GM18867 (cell line): ENCODE data around the gene KLHL35.
A peak's percentile ranks its signal among the peaks of the same experiment; 100 is the strongest.
"Not testable (repeated sequence)": the region's sequence is repeated elsewhere in the genome, so short reads cannot be mapped to it uniquely, and the experiment has no call there.

Experiments
- ATAC-seq: cut with Tn5 transposase; IDR thresholded peaks from one replicate; pipeline ENCODE4 v1.9.1; 2021; ENCODE audit warnings: mild to moderate bottlenecking, moderate library complexity; ENCODE audit not compliant: unreplicated experiment

Gene KLHL35

DNA sequence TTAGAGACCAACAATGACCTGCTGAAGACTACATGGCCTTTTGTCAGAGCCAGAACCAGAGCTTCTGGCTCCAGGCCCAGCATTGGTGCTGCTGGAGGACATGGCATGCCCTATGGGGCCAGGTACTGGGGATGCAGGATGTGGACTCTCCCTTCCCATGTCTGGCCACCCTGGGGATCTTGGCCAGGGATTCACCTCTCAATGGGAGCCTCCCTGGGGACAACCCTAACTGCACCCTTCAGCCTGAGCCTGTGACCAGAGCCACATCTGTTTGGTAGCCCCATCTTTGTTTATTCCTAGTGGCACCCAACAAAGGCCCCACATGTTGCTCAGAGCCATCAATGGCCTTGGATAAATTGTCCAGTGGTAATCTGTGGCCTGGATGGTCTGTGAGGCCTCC is 5.8 kb downstream of the KLHL35 start:
- ATAC-seq, result no peak

DNA sequence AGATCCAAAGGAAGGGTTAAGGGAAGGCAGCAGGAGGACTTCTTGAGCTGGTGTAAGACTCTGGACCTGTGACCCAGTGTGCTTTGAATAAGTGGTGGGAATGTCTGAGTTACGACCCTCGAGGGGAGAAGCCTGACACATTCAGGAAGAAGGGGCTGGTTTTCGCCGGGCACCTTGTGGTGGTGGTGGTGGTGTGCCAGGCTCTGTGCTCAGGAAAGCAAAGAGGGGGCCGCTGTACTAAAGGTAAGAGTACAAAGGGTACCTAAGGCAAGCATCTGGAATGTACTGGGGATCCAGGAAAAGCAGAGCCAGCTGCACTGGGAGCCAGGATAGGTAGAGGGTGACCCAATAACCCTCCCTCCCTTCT is 6.3 kb downstream of the KLHL35 start:
- ATAC-seq, result no peak

DNA sequence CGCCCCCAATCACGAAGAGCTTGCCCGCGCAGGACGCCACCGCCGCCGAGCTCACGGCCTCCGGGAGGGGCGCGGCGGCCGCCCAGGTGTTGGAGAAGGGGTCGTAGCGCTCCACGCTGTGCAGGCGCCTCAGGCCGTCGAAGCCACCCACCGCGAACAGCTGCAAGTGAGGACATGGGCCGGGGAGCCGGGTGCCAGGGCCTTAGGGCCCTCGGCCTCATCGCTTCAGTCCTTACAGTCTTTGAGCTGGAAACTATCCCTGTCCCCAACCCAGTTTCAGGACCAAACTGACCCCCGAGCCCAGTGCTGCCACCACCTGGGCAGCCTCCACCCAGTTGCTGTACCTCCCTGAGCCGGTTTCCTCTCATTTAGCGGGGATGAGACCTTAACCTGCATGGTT is 7.6 kb downstream of the KLHL35 start:
- ATAC-seq, result no peak

DNA sequence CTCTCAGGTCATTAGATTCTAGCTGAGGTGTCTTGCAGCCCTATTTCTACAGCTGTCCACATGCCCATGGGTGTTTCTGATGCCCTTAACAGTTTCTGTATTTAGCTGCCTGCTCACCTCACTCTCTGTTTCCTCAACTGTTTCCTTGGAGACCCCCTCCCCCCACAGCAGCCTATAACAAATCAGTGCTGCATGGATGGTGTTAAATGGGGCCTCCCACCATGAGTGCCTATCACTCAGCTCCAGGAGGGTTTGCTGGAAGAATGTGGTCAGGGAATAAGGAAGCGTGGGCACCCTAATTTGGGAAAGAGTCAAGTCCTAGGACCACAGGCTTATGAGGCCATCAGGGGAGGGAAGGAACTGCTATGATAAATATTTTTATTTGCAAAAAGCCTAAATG is 8.6 kb downstream of the KLHL35 start:
- ATAC-seq, result no peak

DNA sequence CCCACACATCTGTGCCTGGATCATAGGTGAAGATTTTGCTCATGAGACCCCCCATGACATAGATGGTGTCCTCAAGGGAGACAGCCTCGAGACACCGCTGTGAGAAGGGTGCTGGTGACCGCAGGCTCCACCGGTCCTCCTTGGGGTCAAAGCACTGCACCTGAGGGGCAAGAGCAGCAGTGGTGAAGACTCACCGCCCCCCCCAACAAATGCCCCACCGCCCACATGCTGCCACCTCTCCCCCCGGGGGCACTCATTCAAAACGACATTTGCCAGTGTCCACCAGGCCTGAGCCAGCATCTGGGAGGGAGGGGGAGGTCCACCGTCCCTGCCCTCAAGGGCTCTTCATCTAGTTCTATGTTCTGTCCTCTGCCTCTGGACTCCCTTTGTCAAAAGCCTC is 9.3 kb downstream of the KLHL35 start:
- no peak for ATAC-seq

DNA sequence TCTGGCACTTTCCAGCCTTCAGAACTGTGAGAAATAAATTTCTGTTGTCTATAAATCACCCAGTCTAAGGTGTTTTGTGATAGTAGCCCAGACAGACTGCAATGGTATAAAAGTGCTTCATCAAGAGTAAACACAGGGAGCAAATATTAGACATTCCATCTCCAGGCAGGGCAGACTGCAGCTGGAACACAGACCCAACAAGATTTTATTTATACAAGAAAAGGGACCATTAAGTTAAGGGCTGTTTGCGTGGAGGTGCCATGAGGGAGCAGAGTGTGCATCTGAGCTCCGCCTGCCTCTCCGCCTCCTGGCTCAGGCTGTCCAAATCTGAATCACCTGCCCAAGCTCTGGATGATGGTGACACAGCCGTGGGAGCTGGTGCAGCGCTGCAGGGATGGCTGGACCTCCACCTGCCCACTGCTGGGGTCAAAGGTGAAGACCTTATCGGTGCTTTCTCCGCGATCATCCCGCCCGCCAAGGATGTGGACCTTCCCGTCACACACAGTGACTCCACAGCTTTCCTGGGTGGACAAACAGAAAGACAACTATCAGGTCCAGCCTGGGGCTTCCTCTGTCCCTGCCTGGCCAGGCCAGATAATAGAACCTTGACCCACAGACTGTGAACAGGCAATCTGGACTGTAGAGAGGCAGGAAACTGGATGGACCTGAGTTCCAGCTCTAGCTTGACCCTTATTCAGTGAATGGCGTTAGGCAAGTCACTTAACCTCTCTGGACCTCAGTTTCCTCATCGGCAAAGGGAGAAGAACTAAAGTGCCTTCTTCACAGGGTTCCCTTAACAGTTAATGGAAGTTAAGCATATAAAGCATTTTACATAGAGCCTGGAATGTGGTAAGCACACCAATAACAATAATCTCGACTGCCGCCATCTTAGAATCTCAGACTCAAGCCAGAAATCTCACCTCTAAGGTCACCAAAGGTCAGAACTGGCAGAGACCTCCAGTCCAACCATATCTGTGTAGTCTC is 10.5 kb downstream of the KLHL35 start:
- no peak for ATAC-seq

DNA sequence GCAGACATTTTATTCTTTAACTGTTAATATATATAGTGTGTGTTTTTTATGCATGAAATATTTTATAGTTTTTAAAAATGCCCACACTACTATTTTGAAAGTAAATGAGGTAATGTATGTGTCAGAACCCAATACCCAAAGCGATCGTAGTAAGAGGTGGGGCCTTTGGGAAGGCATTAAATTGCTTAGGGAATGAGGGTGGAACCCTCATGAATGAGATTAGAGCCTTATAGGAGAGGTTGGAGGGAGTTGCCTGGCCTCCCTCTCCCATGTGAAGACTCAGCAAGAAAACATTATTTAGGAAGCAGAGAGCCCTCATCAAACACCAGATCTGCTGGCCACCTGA is 11.1 kb downstream of the KLHL35 start:
- ATAC-seq, result no peak

DNA sequence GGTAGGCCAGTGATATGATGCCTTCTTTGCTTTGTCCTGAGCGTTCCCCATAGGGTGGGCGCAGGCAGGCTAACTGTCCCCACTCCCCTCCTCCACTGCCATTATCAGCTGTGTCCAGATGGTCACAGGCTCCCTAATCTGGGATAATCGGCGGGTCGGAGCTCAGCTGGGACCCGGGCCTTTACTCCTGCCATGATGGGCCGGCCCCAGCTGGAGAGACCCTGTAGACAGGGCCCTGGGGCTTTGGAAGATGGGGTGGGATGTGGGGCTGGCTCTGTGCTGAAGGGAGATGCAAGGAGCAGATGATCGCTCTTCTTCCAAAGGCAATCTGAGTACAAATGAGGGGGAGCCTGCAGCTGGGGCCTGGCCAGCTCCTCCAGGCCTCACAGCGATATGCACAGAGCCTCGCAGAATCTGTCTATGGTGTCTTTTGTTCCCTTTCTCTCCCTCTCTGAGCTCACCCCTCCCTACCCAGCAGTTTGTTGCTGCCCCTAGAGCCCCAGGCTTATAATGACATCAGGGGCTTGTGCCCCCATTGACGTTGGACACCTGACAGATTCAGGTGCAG is 11.9 kb downstream of the KLHL35 start:
- no peak for ATAC-seq

DNA sequence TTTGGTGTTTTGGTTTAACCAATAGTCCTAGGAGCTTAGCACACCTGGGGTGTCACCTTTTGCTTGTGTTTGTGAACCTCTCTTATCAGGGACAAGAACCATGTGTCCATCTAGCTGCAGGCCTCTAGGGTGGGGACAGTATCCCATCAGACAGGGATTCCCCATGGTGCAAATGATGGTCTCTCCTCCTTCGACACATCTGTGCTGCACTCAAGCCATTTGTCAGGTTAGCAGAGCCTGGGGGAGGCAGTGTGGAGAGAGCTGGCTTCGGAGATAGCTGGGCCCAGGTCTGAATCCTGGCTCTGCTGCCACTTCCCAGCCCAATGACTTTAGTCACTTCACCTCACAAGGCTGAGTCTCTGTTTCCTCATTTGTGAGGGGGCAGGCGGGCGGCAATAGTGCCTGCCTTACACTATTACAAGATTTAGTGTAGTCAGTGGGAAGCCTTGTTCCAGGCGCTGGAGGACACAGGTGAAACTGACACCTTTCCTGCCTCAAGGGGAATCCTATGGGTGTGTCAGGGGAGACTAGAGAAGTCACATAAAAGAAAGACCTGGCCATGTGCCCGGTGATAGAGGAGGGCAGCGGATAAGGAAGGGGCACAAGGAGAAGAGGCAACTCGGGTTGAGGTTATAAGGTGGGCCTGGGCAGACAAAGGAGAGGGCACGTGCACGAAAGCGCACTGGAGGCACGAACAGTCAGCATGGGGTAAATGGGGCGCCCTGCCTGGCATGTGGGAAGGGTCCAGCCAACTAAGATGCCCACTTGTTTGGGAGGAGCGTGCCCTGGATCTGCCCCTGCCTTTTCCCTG is 12.6 kb downstream of the KLHL35 start:
- no peak for ATAC-seq

DNA sequence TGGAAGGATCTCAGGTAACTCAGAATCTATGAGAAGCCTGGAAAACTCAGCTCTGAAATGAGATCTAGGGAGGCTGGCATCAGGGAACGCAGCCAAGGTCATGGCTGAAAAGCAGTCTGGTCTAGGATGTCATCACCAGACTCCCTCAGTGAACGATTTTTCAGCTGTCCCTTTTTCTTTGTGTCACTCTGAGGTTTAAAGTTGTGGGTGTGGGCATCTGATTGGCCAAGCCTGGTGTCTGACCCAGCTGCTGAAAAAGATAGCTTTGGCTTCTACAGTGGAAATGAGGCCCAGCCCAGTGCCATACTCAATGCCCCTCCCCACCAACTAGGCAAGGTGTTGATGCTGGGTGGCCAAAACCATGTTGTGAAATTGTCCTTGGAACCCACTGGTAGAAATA is 19.1 kb downstream of the KLHL35 start:
- no peak for ATAC-seq

DNA sequence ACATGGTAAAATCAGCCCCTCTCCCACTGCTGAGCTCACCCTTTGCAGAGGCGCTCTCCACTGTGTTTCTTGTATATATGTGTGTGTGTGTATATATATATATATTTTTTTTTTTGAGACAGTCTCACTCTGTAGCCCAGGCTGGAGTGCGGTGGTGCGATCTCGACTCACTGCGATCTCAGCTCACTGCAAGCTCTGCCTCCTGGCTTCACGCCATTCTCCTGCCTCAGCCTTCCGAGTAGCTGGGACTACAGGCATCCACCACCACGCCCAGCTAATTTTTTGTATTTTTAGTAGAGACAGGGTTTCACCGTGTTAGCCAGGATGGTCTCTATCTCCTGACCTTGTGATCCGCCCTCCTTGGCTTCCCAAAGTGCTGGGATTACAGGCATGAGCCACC is 19.9 kb downstream of the KLHL35 start:
- ATAC-seq, result not testable (repeated sequence)

DNA sequence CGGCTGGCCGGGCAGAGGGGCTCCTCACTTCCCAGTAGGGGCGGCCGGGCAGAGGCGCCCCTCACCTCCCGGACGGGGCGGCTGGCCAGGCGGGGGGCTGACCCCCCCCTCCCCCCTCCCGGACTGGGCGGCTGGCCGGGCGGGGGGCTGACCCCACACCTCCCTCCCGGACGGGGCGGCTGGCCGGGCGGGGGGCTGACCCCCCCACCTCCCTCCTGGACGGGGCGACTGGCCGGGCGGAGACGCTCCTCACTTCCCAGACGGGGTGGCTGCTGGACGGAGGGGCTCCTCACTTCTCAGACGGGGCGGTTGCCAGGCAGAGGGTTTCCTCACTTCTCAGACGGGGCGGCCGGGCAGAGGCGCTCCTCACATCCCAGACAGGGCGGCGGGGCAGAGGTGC is 23.0 kb downstream of the KLHL35 start:
- not testable (repeated sequence) for ATAC-seq

DNA sequence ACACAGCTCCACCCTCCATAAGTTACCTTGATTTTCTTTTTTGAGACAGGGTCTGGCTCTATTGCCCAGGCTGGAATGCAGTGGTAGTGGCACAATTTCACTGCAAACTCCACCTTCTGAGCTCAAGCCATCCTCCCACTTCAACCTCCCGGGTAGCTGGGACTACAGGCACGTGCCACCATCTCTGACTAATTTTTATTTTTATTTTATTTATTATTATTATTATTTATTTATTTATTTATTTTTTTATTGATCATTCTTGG is 24.1 kb downstream of the KLHL35 start:
- ATAC-seq, result no peak

DNA sequence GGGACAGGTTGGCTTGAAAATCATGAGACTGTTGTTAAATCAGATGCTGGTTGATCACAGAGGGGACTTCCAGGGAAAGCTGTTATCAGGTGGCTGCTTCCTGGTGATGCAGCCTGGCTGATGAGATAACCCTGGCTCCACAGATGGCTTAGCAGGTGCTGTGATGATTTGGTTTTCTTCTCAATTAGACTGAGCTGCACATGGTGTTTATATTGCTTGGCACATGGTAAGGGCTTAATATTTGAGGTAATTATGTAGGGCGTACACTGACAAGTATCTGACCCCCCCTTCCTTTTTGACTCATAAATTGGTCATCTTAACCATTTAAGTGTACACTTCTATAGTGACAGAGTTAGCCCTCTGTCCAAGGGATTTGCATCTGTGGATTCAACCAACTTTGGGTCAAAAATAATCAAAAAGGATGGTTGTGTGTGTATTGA is 26.6 kb downstream of the KLHL35 start:
- ATAC-seq, result no peak

DNA sequence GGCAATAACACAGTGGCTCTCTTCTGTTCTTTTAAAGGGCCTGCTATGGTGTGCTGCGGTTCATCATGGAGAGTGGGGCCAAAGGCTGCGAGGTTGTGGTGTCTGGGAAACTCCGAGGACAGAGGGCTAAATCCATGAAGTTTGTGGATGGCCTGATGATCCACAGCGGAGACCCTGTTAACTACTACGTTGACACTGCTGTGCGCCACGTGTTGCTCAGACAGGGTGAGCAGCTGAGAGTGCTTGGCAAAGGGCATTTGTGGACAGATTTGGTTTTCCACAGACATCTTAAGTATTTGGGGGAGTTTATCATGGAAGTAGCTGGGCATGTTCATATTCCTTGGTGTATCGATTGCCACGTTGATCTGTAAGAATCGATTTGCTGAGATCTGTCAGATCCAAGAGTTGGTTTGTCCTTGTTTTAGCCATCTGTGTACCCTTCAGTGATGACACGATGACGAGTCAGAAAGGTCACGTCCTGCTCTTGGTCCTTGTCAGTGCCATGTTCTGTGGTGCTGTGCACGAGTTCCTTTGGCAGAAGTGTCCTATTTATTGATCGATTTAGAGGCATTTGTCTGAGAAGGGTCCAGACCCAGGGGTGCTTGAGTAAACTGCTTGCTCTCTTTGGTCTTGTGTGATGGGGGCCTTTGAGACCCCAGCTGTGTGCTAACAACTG is 28.9 kb downstream of the KLHL35 start:
- no peak for ATAC-seq

DNA sequence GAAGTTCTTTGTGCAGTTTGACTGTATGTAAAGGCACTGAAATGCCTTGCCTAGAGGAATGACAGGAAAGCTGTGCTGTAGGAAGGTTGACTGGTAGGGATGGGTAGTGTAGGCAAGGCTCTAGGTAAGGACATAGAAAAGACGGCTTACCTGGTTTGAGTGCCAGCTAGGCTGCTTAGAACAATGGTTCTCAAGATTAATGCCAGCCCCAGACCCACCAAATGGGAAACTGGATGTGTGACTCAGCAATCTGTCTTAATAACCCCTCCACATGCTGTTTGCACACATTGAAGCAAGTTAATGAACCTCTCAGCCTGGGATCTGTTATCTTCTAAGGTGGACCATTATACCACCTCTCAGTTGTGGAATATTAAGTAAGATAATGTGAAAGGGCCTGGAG is 30.0 kb downstream of the KLHL35 start:
- no peak for ATAC-seq

DNA sequence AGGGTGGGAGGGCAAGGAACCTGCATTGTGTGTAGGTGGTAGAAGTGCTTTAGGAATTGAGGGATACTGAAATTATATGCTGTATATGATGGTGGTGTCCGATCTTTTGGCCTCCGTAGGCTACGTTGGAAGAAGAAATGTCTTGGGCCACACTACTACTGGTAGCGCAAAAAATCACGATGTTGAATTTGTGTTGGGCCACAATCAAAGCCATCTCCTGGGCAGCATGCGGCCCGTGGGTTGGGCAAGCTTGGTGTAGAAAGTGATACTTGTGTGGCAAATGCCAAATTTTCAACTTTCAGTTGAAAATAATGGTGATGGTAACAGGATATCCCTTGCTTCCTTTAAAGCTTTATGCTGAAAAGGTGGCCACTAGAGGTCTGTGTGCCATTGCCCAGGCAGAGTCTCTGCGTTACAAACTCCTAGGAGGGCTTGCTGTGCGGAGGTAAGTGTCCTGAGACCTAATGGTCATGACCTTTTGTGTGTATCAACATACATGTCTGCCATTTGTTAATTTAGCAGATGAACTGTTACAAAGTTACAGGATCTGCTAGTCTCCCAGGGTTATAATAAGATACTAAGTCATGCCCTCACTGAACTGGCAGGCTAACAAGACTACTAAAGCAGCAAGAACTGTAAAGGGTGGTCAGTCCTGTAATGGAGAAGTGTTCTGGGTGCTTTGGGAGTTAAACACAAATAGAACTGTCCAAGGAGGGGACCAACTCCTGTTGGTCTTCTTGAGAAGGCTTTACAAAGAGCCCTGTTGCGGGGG is 30.8 kb downstream of the KLHL35 start:
- ATAC-seq, result no peak

DNA sequence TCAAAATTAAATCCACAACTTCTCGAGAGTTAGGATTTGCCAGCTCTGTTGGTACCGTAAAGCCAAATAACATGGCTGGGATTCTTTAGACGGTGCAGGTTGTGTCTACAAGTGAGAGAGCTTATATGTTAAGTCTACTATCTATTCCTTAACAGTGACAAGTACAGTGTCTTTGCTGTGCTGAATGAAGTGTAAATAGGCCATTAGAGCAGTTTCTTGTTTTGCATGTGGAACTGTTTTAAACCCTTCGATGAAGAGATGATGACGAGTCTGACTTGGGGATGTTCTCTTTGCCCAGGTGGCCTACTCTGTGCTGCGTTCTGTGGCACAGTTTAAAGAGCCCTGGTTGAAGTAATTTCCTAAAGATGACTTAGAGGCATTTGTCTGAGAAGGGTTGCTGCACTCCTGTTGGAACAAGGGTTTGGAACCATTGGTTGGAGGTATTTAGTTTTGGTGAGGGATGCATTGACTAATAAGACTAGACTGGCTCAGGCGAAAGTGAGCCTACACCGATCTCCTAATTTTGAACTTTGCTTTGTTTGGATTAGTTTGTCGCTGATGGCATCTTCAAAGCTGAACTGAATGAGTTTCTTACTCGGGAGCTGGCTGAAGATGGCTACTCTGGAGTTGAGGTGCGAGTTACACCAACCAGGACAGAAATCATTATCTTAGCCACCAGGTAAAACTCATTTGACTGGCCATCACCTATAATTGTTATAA is 32.7 kb downstream of the KLHL35 start:
- ATAC-seq, result no peak

DNA sequence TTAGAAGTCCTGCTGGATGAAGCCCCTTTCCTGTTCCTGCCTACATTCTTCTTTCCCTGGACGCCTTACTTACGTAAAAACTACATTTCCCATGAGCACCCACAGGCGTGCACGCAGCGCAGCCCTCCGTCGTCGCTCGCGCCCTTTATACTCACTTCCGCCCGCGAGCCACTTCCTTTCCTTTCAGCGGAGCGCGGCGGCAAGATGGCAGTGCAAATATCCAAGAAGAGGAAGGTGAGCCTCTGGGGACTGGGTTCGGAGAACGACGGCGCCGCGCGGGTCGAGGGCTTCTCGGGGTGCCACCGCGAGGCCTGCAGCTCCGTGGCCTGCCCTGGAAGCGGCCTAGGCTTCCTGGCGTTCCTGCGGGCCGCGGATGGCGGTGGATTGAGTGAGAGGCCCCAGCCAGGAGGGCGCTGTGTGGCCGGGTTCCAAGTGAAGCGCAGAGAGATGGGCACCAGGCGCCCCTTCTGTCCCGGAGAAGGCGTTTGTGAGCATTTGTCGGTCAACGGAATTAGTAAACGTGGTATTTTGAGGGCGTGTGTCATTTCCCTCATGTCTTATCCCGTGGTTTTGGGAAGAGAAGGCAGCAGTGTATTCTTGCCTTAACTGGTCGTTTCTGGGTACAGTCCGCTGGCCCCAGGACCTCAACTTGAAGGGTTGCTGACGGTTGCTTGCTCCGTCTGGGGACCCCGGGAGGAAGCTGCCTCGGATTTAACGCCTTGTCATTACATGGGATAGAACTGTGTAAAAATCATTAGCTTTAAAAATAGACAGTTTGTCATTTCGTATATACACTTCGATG is 33.5 kb downstream of the KLHL35 start, which contains the start of gene RPS3:
RPS3 (plus strand) TSS at position 175 of the 802 bp plus-strand sequence; CDS start at position 205, 30 bp downstream.
- ATAC-seq, result peak; percentile 87
